Smooth muscle cell (in vitro differentiated cells): ENCODE data around the gene DDX11. TPM values are rescaled to one million over a fixed set of nuclear protein-coding genes. Genes with fewer than 3 reads are reported as not detected.
A peak's percentile ranks its signal among the peaks of the same experiment; 100 is the strongest.
"Not testable (repeated sequence)": the region's sequence is repeated elsewhere in the genome, so short reads cannot be mapped to it uniquely, and the experiment has no call there.

Source experiments
- DNase-seq: peaks from one replicate; lab custom pipeline; 2025; ENCODE audit not compliant: unreplicated experiment; lab: John Stamatoyannopoulos, UW
- H2AFZ ChIP-seq: fragments of 200-600 bp; sonication (generic); 2 replicates; pipeline ENCODE4 v1.6.0; 2016; ENCODE audit warnings: antibody characterized with exemption, low read depth, mild to moderate bottlenecking
- H3F3A ChIP-seq: fragments of 200-600 bp; sonication (generic); 2 replicates; pipeline ENCODE4 v1.6.0; 2017; ENCODE audit warnings: antibody characterized with exemption, low read depth
- H3K27ac ChIP-seq: fragments of 200-600 bp; sonication (generic); 2 replicates; pipeline ENCODE4 v1.5.1; 2016; ENCODE audit warnings: low read depth, mild to moderate bottlenecking
- H3K27me3 ChIP-seq: fragments of 200-600 bp; sonication (generic); 2 replicates; pipeline ENCODE4 v1.6.1; 2016; ENCODE audit warnings: low read depth, mild to moderate bottlenecking
- H3K36me3 ChIP-seq: fragments of 200-600 bp; sonication (generic); 2 replicates; pipeline ENCODE4 v1.5.1; 2016; ENCODE audit warnings: low read depth
- H3K4me1 ChIP-seq: fragments of 200-600 bp; sonication (generic); 2 replicates; pipeline ENCODE4 v1.5.1; 2016; ENCODE audit warnings: low read depth
- H3K4me2 ChIP-seq: fragments of 200-600 bp; sonication (generic); 2 replicates; pipeline ENCODE4 v1.6.0; 2016; ENCODE audit warnings: mild to moderate bottlenecking
- H3K4me3 ChIP-seq: fragments of 200-600 bp; sonication (generic); 2 replicates; pipeline ENCODE4 v1.5.1; 2016; ENCODE audit warnings: mild to moderate bottlenecking
- H3K79me2 ChIP-seq: fragments of 200-600 bp; sonication (generic); 2 replicates; pipeline ENCODE4 v1.6.0; 2016; ENCODE audit warnings: low read depth, mild to moderate bottlenecking
- H3K9ac ChIP-seq: fragments of 200-600 bp; sonication (generic); 2 replicates; pipeline ENCODE4 v1.6.0; 2016; ENCODE audit warnings: low read depth
- H3K9me3 ChIP-seq: fragments of 200-600 bp; sonication (generic); replicated peaks from 2 replicates; pipeline ENCODE4 v1.5.1; 2016; ENCODE audit warnings: low read depth
- H4K20me1 ChIP-seq: fragments of 200-600 bp; sonication (generic); 2 replicates; pipeline ENCODE4 v1.6.0; 2016; ENCODE audit warnings: low read depth
- CTCF ChIP-seq: fragments of 200-600 bp; sonication (generic); IDR thresholded peaks from 2 replicates; pipeline ENCODE4 v1.5.1; 2017; ENCODE audit warnings: borderline replicate concordance, mild to moderate bottlenecking, antibody characterized with exemption; ENCODE audit not compliant: insufficient read depth, poor library complexity, severe bottlenecking
- WGBS: methylation state at CpG from one replicate; pipeline ENCODE4 v1.1.7; 2016; ENCODE audit warnings: low lambda C conversion rate; 5-methylcytosine and 5-hydroxymethylcytosine counted together
- polyA plus RNA-seq: library from polyadenylated mRNA; unstranded; fragments of >200 nt; fragmentation: Nextera tagmentation; extraction: Ambion mirVana; gene quantifications from 2 replicates; pipeline ENCODE4 v1.2.1, GENCODE V29; 2016
- total RNA-seq: library from RNA; depleted of rRNA; stranded (reverse); fragments of >200 nt; gene quantifications from 2 replicates; pipeline ENCODE4 v1.2.3, GENCODE V29; 2014

Gene DDX11
- 13.5 and 22.8 TPM in 2 replicates for total RNA-seq
- polyA plus RNA-seq, result 13.4 and 27.3 TPM in 2 replicates

- Histone ChIP-seq H3K9ac (peak within 1 kb of the TSS; percentile 73), H3K27ac (peak within 1 kb of the TSS; percentile 85), H2AFZ (peak within 1 kb of the TSS; percentile 97), H3K79me2 (peaks cover 14% of the 10 kb centered on the region), H3K4me2 (peak within 1 kb of the TSS; percentile 99), H3K4me3 (peak within 1 kb of the TSS; percentile 71)
- H3K9me3 ChIP-seq, H3K4me1 ChIP-seq, H4K20me1 ChIP-seq, H3K27me3 ChIP-seq, H3K36me3 ChIP-seq, H3F3A ChIP-seq: not testable (repeated sequence)
- WGBS, result under 1% methylated on average over 58 of the region's 58 CpGs
- DNase-seq, result peak; percentile 90
Observed at GRCh38 chr12:31073527-31074332, at the start of gene DDX11. Gene DDX11 (plus strand): TSS chr12:31073860. CDS start chr12:31078394, 4,534 bp downstream.

- no peak for DNase-seq
- no peaks in the 10 kb centered on the region for H3K4me1 ChIP-seq
- no peak overlapping the region for H2AFZ ChIP-seq
- H3K27me3 ChIP-seq, result no peaks in the 10 kb centered on the region
- no peak overlapping the region for H3K4me3 ChIP-seq
- no peaks in the 10 kb centered on the region for H3K79me2 ChIP-seq
- H3K9ac ChIP-seq, result no peak overlapping the region
- H3K4me2 ChIP-seq, result no peak overlapping the region
- H3K9me3 ChIP-seq, result no peaks in the 10 kb centered on the region
- no peak for TF ChIP-seq CTCF
- H4K20me1 ChIP-seq, result no peaks in the 10 kb centered on the region
- no peaks in the 10 kb centered on the region for H3K36me3 ChIP-seq
- no peak overlapping the region for H3K27ac ChIP-seq
- 92% methylated on average over 7 of the region's 7 CpGs for whole genome bisulfite sequencing
- H3F3A ChIP-seq, result no peaks in the 10 kb centered on the region
Observed at GRCh38 chr12:31026202-31026601, 47.5 kb upstream of the DDX11 start.

GRCh38 chr12:31027006-31027405 is 46.7 kb upstream of the DDX11 start:
- not testable (repeated sequence) for H3K9ac ChIP-seq, H3F3A ChIP-seq, H3K27ac ChIP-seq, H3K4me1 ChIP-seq, H3K9me3 ChIP-seq, H3K79me2 ChIP-seq, H3K27me3 ChIP-seq, H3K4me2 ChIP-seq, DNase-seq, H2AFZ ChIP-seq, H3K36me3 ChIP-seq, H4K20me1 ChIP-seq, H3K4me3 ChIP-seq
- 77% methylated on average over 5 of the region's 5 CpGs for WGBS

GRCh38 chr12:31029468-31029867 is 44.2 kb upstream of the DDX11 start:
- Histone ChIP-seq H3K4me2 (no peak overlapping the region), H3K79me2 (no peaks in the 10 kb centered on the region), H3K4me1 (no peaks in the 10 kb centered on the region), H3K27ac (no peak overlapping the region), H4K20me1 (no peaks in the 10 kb centered on the region), H3K9ac (no peak overlapping the region), H3K9me3 (no peaks in the 10 kb centered on the region), H3K4me3 (no peak overlapping the region), H3K36me3 (no peaks in the 10 kb centered on the region), H3F3A (no peaks in the 10 kb centered on the region), H2AFZ (no peak overlapping the region), H3K27me3 (no peaks in the 10 kb centered on the region)
- no peak for TF ChIP-seq CTCF
- DNase-seq, result no peak
- 75% methylated on average over 11 of the region's 11 CpGs for WGBS
